GM08714 (cell line): ENCODE results near the gene LMO4.
A peak's percentile ranks its signal among the peaks of the same experiment; 100 is the strongest.

Source experiments
- H3K4me3 ChIP-seq: fragments of 200-500 bp; sonication (Bioruptor generic); 2 replicates; pipeline ENCODE4 v1.5.1; 2014; ENCODE audit warnings: mild to moderate bottlenecking, low read length, inconsistent platforms
- ZNF274 ChIP-seq: IDR thresholded peaks from 2 replicates; pipeline ENCODE4 v1.6.1; 2012; ENCODE audit warnings: mild to moderate bottlenecking, low read depth, low read length

Gene LMO4

DNA sequence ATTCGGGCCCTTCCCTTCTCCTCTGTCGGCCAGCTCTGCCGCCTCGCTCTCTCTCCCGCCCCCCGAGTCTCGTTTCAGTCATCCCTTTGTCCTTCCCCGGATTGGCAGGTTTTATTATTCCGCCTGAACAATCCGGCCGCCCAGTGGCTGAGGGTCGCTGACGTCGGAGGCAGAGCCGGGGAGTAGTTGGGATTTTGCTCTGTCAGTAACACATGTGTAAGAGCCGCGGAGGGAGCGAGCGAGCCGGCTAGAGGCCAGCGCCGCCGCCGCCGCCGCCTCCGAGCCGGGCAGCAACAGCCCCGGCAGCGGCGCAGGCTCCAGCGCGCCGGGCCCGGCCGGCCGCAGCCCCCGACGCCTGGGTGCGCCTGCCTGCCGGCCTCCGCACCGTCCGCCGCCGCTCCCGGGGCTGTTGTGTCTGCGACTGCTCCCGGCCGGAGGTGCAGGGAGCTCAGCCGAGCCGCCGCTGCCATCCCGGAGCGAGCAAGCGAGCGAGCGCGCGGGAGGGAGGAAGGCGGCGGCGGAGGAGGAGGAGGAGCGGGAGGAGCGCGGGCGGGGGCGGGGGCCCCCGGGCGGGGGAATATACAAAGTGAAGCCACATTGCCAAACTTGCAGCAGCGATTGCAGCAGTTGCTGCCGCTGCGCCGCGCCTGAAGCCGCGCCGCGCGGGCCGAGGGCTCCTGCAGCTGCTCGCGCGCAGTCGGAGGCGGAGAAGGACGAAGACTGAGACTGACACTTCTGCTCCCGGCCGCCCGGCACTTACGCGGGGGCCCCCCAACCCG, at the start of gene LMO4:
Gene LMO4 (plus strand): TSS at position 609 of the 779 bp plus-strand sequence. CDS start 3,136 bp downstream, outside the sequence.
- peak within 1 kb of the TSS; percentile 87 for H3K4me3 ChIP-seq
- no peak for TF ChIP-seq ZNF274

DNA sequence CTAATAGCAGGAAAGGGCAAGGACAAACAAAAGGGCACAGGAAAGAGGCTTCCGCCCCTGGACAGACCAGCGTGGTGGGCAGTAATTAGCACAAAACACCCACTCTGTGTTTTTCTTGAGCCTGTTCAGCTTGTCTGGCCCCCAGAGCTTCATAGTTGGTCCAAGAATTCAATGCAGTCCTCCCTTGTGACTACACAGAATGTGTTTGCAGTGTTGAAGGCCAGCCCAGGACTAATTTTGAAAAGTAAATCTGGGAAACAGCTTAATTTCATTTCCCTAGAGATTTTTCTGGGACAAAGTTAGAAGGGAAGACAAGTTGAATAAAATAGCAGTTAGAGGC, 49.2 kb upstream of the LMO4 start:
- no peak for TF ChIP-seq ZNF274
- no peak overlapping the region for H3K4me3 ChIP-seq

DNA sequence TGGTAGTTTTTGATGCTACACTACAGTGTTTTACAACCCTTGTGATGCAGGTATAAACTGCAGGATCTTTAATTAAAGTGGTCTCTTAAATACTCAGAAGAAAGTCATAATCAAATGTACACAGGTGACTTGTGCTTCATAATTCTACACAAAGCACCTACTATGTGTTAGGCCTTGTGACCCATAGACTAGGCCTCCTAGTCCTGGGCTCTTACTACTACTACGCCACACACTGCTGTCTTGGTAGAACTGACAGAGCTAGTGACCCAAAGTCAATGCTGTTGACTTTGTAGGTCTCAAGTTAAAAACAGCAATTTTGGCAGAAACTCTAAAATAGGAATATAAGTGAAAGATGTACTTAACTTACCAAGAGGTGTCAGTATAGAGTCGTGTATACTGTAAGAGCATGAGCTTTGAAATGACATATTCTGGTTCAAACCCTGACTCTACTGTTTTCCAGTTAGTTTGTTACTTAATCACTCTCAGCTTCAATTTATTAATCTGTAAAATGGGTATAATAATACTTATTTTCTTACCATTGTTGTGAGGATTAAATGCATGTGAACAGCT, 48.6 kb upstream of the LMO4 start:
- H3K4me3 ChIP-seq: no peak overlapping the region
- no peak for TF ChIP-seq ZNF274

- no peak overlapping the region for H3K4me3 ChIP-seq
- no peak for TF ChIP-seq ZNF274
These were observed 44.0 kb upstream of the LMO4 start for GRCh38 chr1:87284456-87285240.

GRCh38 chr1:87291107-87291506, 37.6 kb upstream of the LMO4 start:
- TF ChIP-seq ZNF274: no peak
- no peak overlapping the region for H3K4me3 ChIP-seq

GRCh38 chr1:87292684-87293493, 35.8 kb upstream of the LMO4 start:
- H3K4me3 ChIP-seq: no peak overlapping the region
- no peak for TF ChIP-seq ZNF274

DNA sequence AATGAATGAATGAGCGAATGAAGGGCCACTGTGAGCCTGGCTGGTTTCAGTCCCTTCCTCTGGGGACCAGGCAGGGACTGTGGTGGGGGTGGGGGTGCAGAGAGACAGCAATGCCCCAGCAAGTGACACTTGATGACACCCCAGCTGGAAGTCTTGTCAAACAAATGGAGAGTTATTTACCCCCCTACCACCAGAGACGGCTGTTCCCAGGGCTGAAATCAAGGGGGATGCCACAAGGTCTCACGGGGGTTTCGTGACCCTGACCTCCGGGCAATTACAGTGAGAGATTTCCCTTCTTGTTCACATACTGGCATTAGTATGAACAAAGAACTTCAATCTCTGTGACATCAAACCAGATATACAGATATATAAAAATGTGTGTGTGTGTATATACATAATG, 34.0 kb upstream of the LMO4 start:
- H3K4me3 ChIP-seq: no peak overlapping the region
- no peak for TF ChIP-seq ZNF274

DNA sequence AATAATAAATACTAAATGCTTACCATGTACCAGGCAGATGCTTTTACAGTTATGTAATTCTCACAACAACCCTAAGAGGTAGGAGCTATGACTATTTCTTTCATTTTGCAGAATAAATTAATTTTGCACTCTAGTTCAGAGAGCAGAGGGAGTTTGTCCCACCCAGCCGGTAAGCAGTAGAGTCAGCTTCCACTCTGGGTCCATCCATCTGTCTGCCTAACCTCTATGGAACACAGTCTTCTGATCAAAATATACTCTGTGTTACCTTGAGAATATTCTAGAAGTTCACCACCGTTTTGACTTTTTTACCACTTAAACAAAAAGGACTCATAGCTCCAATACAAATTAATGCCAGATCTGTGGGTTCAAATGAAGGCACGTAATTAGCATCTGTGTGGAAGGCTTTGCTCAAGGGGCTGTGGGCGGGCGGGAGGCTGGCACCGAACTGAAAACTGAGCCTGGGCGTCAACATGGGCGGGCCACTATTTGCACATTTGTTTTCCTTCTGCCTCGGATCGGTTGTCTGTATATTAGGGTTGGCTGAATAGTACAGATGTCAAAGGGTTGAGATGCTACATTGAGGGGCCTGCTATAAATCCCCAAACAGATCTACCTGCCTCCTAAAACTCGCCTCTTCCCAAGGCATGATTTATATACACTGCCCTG, 33.1 kb upstream of the LMO4 start:
- no peak overlapping the region for H3K4me3 ChIP-seq

DNA sequence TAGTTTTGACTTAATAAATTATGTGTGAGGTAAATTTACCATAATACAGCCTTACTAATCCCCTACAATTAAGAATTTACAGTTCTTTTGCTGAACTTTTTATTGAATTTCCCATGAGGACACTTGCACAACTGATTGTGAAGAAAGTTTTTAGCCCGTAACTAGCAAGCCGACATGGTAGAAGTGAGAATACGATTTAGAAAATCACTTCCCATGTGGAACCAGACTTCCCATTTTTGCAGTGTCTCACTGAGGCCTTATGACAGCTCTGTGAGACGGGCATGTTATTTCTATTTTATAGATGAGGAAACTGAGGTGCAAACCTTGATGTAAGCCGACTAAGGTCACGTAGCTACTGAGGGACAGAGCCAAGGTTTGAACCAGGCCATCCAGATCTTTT, 32.5 kb upstream of the LMO4 start:
- no peak overlapping the region for H3K4me3 ChIP-seq
- TF ChIP-seq ZNF274: no peak

More for the DNA sequence above, 33.1 kb upstream of the LMO4 start:
- no peak for TF ChIP-seq ZNF274

- no peak overlapping the region for H3K4me3 ChIP-seq
- TF ChIP-seq ZNF274: no peak
These were observed 29.0 kb upstream of the LMO4 start for GRCh38 chr1:87299661-87300060.

- TF ChIP-seq ZNF274: no peak
- no peak overlapping the region for H3K4me3 ChIP-seq
These were observed 28.1 kb upstream of the LMO4 start for GRCh38 chr1:87300628-87301027.

- TF ChIP-seq ZNF274: no peak
These were observed 23.5 kb upstream of the LMO4 start for GRCh38 chr1:87305151-87305550.

GRCh38 chr1:87305762-87306161, 22.9 kb upstream of the LMO4 start:
- H3K4me3 ChIP-seq: no peak overlapping the region
- no peak for TF ChIP-seq ZNF274

More at GRCh38 chr1:87305151-87305550, 23.5 kb upstream of the LMO4 start:
- H3K4me3 ChIP-seq: no peak overlapping the region
